Ishikawa (cell line): Measurements from ENCODE around the gene ARHGAP40.
A peak's percentile ranks its signal among the peaks of the same experiment; 100 is the strongest.

Experiments
- CEBPB ChIP-seq: IDR thresholded peaks from 2 replicates; pipeline ENCODE4 v1.6.1; 2012
- CREB1 ChIP-seq: IDR thresholded peaks from 2 replicates; pipeline ENCODE4 v1.6.1; 2012; ENCODE audit warnings: low read depth
- EGR1 ChIP-seq: IDR thresholded peaks from 2 replicates; pipeline ENCODE4 v1.6.1; 2012
- EP300 ChIP-seq: IDR thresholded peaks from 2 replicates; pipeline ENCODE4 v1.6.1; 2012; ENCODE audit warnings: borderline replicate concordance
- FOXM1 ChIP-seq: IDR thresholded peaks from 2 replicates; pipeline ENCODE4 v1.6.1; 2012; ENCODE audit warnings: low read depth, borderline replicate concordance
- MAX ChIP-seq: IDR thresholded peaks from 2 replicates; pipeline ENCODE4 v1.6.1; 2012
- NFIC ChIP-seq: IDR thresholded peaks from 2 replicates; pipeline ENCODE4 v1.6.1; 2012
- RAD21 ChIP-seq: IDR thresholded peaks from 2 replicates; pipeline ENCODE4 v1.6.1; 2012; ENCODE audit warnings: low read depth
- REST ChIP-seq: IDR thresholded peaks from 2 replicates; pipeline ENCODE4 v1.6.1; 2012; ENCODE audit warnings: low read depth, mild to moderate bottlenecking
- TAF1 ChIP-seq: IDR thresholded peaks from 2 replicates; pipeline ENCODE4 v1.6.1; 2012; ENCODE audit warnings: low read depth, mild to moderate bottlenecking
- TCF12 ChIP-seq: IDR thresholded peaks from 2 replicates; pipeline ENCODE4 v1.6.1; 2012; ENCODE audit warnings: low read depth
- TEAD4 ChIP-seq: IDR thresholded peaks from 2 replicates; pipeline ENCODE4 v1.6.1; 2012
- USF1 ChIP-seq: IDR thresholded peaks from 2 replicates; pipeline ENCODE4 v1.6.1; 2012
- YY1 ChIP-seq: IDR thresholded peaks from 2 replicates; pipeline ENCODE4 v1.6.1; 2012; ENCODE audit warnings: low read depth
- ZBTB7A ChIP-seq: IDR thresholded peaks from 2 replicates; pipeline ENCODE4 v1.6.1; 2012; ENCODE audit warnings: low read depth

The ARHGAP40 gene

DNA sequence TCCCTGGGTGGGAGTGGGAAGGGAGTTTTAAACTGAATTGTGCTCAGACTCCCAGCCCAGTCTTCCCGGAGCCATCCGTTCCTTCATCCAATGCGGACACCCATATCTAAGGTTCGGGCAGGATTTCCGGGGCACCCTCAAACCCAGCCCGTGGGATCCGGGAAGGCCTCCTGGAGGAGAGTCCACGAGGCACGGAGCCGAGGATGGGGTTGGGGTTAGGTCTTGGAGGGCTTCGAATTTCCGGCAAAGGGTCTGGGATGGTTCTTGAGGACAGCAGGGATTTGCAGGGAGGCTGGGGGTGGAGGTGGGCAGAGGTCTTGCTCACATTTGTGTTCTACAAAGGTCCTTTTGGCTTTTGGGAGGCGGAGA is 73.1 kb downstream of the ARHGAP40 start:
- TF ChIP-seq TCF12 (no peak), MAX (no peak), RAD21 (no peak)

GRCh38 chr20:38676576-38676975 is 75.0 kb downstream of the ARHGAP40 start:
- no peak for TF ChIP-seq CREB1
- TF ChIP-seq EP300: no peak
- no peak for TF ChIP-seq TCF12
- no peak for TF ChIP-seq FOXM1
- no peak for TF ChIP-seq CEBPB
- TF ChIP-seq RAD21: no peak

DNA sequence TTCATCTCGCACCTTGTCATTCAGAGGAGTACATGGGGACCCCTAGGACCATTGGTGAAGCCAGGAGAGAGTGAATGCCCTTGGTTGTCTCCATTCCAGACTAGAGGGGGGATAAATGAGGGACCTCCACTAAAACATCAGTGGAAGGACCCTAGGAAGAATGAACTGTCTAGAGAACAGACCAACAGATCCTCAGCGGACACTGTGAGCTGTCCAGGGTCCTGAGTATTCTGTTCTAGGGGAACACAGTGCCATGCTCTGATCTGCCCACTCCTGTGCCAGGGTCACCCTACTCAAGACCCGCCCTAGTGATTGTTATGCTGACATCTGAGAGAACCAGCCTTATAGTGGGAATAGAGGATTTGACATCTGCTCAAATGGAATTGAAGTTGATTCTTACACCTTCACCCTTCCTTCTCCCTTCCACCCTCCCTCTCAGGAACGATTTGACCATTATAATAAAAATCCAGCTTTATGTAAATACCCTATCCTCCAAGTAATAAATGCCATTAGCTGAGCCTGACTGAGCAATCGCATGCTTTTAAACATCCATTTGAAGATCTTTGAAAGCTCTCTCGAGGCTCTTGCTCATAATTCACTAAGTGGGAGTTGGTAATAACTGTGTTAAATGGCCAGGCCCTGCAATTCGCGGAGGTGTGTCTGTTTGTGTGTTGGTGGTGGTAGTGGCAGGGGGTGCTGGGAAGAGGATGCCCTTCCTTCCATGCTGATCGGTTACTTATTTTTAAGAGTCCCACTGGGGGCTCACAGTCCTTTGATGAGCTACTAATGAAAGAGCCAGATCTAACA is 79.1 kb downstream of the ARHGAP40 start:
- TF ChIP-seq REST (peak; percentile 94), YY1 (no peak)

DNA sequence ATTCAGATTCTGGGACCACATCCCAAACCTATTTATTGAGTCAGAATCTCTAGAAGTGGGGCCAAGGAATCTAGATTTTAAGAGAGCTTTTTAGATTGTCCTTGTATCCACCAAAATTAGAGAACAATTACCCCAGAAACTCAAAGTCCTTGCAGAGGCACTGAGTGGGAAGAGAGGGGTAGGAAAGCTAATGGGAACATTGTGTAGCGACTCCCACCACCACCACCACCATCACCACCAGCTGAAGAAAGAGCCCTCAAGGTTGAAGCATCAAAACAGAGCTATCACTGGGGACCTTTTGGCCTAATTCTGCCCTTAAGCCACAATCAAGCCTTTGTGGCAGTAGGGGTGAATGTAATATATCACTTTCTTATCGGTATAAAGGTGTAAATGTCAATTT is 83.7 kb downstream of the ARHGAP40 start:
- TF ChIP-seq USF1: no peak
- no peak for TF ChIP-seq RAD21
- TF ChIP-seq EP300: no peak
- TF ChIP-seq CREB1: no peak

DNA sequence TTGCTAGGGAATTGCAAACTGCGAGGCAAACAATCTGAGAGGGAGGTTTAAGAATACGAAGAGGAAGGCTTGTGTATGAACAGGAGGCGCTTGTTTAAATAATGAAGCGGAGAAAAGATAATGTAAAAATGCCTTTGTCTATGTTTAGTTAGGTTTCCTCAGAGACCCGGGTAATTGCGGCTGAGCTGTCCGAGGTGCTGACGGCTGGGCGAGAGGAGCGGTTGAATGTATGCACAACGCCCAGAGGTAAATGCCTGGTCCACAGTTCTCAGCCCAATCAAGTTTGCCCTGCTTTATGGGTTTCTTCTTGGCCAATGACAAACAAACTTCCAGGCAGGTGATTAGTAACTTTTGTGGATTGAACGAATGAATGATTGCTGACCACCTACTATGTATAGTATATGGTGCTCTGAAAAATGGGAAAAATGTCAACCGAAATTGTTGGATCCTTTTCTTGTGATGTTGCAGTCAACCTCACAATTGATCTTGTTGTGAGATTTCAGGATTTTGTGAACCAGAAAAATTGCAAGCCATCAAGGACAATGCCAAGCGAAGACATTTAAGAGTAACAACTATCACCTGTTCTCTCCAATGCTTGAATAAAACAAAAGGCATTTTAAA is 84.4 kb downstream of the ARHGAP40 start:
- TF ChIP-seq CREB1 (no peak), TEAD4 (0 out of 2 replicates have a peak, but pooled peaks have one; percentile 34), TAF1 (no peak), EP300 (no peak), USF1 (no peak), RAD21 (no peak), EGR1 (no peak), REST (peak; percentile 97), YY1 (no peak), TCF12 (no peak), NFIC (no peak), MAX (no peak), ZBTB7A (no peak), FOXM1 (no peak)

- TF ChIP-seq NFIC (no peak), TCF12 (no peak), TEAD4 (no peak), USF1 (no peak), REST (peak; percentile 94), RAD21 (no peak), MAX (no peak)
These were observed 91.1 kb downstream of the ARHGAP40 start for GRCh38 chr20:38692436-38693411.
